ENCODE data around the gene STAT4.

- no peak for TF ChIP-seq ZBTB21 (tag by site-specific recombination; IDR thresholded peaks at IDR 0.05)
- no peak for TF ChIP-seq CTCF (tag by site-specific recombination; IDR thresholded peaks at IDR 0.05)
- no peak for TF ChIP-seq ZNF530 (tag by site-specific recombination; IDR thresholded peaks at IDR 0.05; ENCODE audit: low read depth)
- TF ChIP-seq ZNF174 (tag by site-specific recombination; IDR thresholded peaks at IDR 0.05): no peak
- no peak for TF ChIP-seq ZNF639 (tag by site-specific recombination; IDR thresholded peaks at IDR 0.05)
- no peak for TF ChIP-seq PRDM1 (tag by site-specific recombination; IDR thresholded peaks at IDR 0.05)
- no peak for TF ChIP-seq ZNF398 (tag by site-specific recombination; IDR thresholded peaks at IDR 0.05)
- no peak for TF ChIP-seq ZBTB20 (tag by site-specific recombination; IDR thresholded peaks at IDR 0.05)
- no peak for TF ChIP-seq REST (tag by site-specific recombination; IDR thresholded peaks at IDR 0.05)
- TF ChIP-seq ZNF704 (tag by site-specific recombination; IDR thresholded peaks at IDR 0.05): no peak
- no peak for TF ChIP-seq REPIN1 (tag by site-specific recombination; IDR thresholded peaks at IDR 0.05; ENCODE audit: low read depth)
- TF ChIP-seq PATZ1 (tag by site-specific recombination; IDR thresholded peaks at IDR 0.05): no peak
Measured at GRCh38 chr2:191043438-191043837, 107.4 kb downstream of the STAT4 start.

Measured in HEK293 (cell line).